D721Med (cell line): ENCODE results near the gene TAF13.

Experiments used
- DNase-seq: peaks from one replicate; pipeline ENCODE4 v3.0.0; 2011; ENCODE audit warnings: low spot score; ENCODE audit not compliant: insufficient read length
- FAIRE-seq: peaks from 2 replicates; lab custom pipeline; 2011; peaks lifted over from hg19 to GRCh38; lab: Jason Lieb, UNC
- CTCF ChIP-seq: IDR thresholded peaks from 2 replicates; pipeline ENCODE4 v1.5.1; 2012; ENCODE audit warnings: mild to moderate bottlenecking, control low read depth; ENCODE audit not compliant: insufficient read depth; ENCODE audit errors: missing control alignments

TAF13 gene

GRCh38 chr1:109075531-109076490 is at the start of gene TAF13:
Gene TAF13, minus strand, starts transcription at chr1:109076003. Its CDS starts 56 bp downstream, at chr1:109075947.
- TF ChIP-seq CTCF = no peak
- peak; percentile 74 for DNase-seq
- no peak for FAIRE-seq

- no peak for DNase-seq
- TF ChIP-seq CTCF = no peak
- no peak for FAIRE-seq
These were observed 44.6 kb upstream of the TAF13 start for GRCh38 chr1:109120356-109120755.

- TF ChIP-seq CTCF = no peak
- DNase-seq (no peak), FAIRE-seq (no peak)
These were observed 42.3 kb upstream of the TAF13 start for GRCh38 chr1:109118089-109118488.

- TF ChIP-seq CTCF = no peak
- FAIRE-seq (no peak), DNase-seq (no peak)
These were observed 40.5 kb upstream of the TAF13 start for GRCh38 chr1:109116286-109116685.

- FAIRE-seq (no peak), DNase-seq (no peak)
- TF ChIP-seq CTCF = no peak
These were observed 39.9 kb upstream of the TAF13 start for GRCh38 chr1:109115685-109116084.

- FAIRE-seq = no peak
- TF ChIP-seq CTCF = no peak
These were observed 38.5 kb upstream of the TAF13 start for GRCh38 chr1:109114342-109114674.

More at GRCh38 chr1:109114342-109114674, 38.5 kb upstream of the TAF13 start:
- DNase-seq = no peak
